Mucosa of descending colon (tissue), 3 donors: ENCODE results near the gene EIF4G1. TPM values are rescaled to one million over a fixed set of nuclear protein-coding genes. Genes with fewer than 3 reads are reported as not detected.
"Not testable (repeated sequence)": the region's sequence is repeated elsewhere in the genome, so short reads cannot be mapped to it uniquely, and the experiment has no call there.

Source experiments
- ATAC-seq: fragments of 200-7000 bp; cut with Tn5 transposase; one replicate; pipeline ENCODE4 v1.9.1; 2020; ENCODE audit warnings: mild to moderate bottlenecking, moderate library complexity
- DNase-seq, 3 donors: peaks; one replicate each; pipeline ENCODE4 v3.0.0-alpha.2; 2020
- H3K36me3 ChIP-seq: fragments of 200-600 bp; one replicate; pipeline ENCODE4 v1.8.0; 2021; ENCODE audit warnings: low read depth, mild to moderate bottlenecking
- H3K4me1 ChIP-seq: fragments of 200-600 bp; one replicate; pipeline ENCODE4 v1.8.0; 2021; ENCODE audit warnings: low read depth, mild to moderate bottlenecking
- H3K4me3 ChIP-seq: fragments of 200-600 bp; one replicate; pipeline ENCODE4 v1.8.0; 2021; ENCODE audit warnings: mild to moderate bottlenecking
- H3K9me3 ChIP-seq: fragments of 200-600 bp; one replicate; pipeline ENCODE4 v1.8.0; 2021; ENCODE audit warnings: mild to moderate bottlenecking
- CTCF ChIP-seq: fragments of 200-600 bp; IDR thresholded peaks from one replicate; pipeline ENCODE4 v1.8.0; 2022; ENCODE audit warnings: antibody characterized with exemption, mild to moderate bottlenecking
- intact Hi-C, 2 donors: fragments of 100-400 bp; cut with DNase I in 1 of 2; cut with micrococcal nuclease in 1 of 2; formaldehyde crosslinking; loops; one replicate each; pipeline versions ENCODE4 v1.11.0 to v1.11.1; 2022; cut with DNase I, micrococcal nuclease
- total RNA-seq, 3 donors: library from RNA; stranded (reverse); fragmentation: NEBNext Ultra II Directional in 2 of 3; extraction: Animal tissue kit (Norgen Biotek cat#: 25700) in 2 of 3; gene quantifications; one replicate each; pipeline versions ENCODE4 v1.2.1 to v1.2.4, GENCODE V29; 2021 to 2023
- donor health status: DM: no; HTN: no; CAD: no; lungs with moderate emphysema.
- donor health status: DM: no; HTN: no; CAD: no.
- donor health status: DM: no; HTN: yes; CAD: no.

EIF4G1 gene
- total RNA-seq, 3 donors from 2014 or later, result 256 to 305 (median 267) TPM

- no peak for TF ChIP-seq CTCF
- DNase-seq (no peak), ATAC-seq (no peak)
- no peak overlapping the region for H3K4me3 ChIP-seq
- H3K9me3 ChIP-seq, result no peaks in the 10 kb centered on the region
- intact Hi-C loops, result no loop called here
- peaks cover 4% of the 10 kb centered on the region for H3K36me3 ChIP-seq
- peaks cover 17% of the 10 kb centered on the region for H3K4me1 ChIP-seq
Measured at GRCh38 chr3:184339001-184339400, 24.6 kb downstream of the EIF4G1 start.

GRCh38 chr3:184339451-184340135, 25.2 kb downstream of the EIF4G1 start:
- ATAC-seq, H3K9me3 ChIP-seq, H3K4me3 ChIP-seq, intact Hi-C loops, H3K36me3 ChIP-seq: not testable (repeated sequence)
- peaks cover 17% of the 10 kb centered on the region for H3K4me1 ChIP-seq
- DNase-seq, result peak in 1 of 3 donors; percentile 2

- no peak overlapping the region for H3K4me3 ChIP-seq
- peaks cover 22% of the 10 kb centered on the region for H3K4me1 ChIP-seq
- no peak for TF ChIP-seq CTCF
- H3K36me3 ChIP-seq, result no peaks in the 10 kb centered on the region
- DNase-seq (peak in 1 of 3 donors; percentile 22), ATAC-seq (no peak)
- intact Hi-C loops, result no loop called here
- no peaks in the 10 kb centered on the region for H3K9me3 ChIP-seq
Measured at GRCh38 chr3:184341925-184342324, 27.5 kb downstream of the EIF4G1 start.

GRCh38 chr3:184343200-184343876, 28.9 kb downstream of the EIF4G1 start:
- peaks cover 11% of the 10 kb centered on the region for H3K4me1 ChIP-seq
- DNase-seq (no peak), ATAC-seq (no peak)
- no peak overlapping the region for H3K4me3 ChIP-seq
- TF ChIP-seq CTCF, result no peak
- intact Hi-C loops, result no loop called here
- H3K9me3 ChIP-seq, result no peaks in the 10 kb centered on the region
- H3K36me3 ChIP-seq, result no peaks in the 10 kb centered on the region

GRCh38 chr3:184344579-184345316, 30.3 kb downstream of the EIF4G1 start:
- DNase-seq (peak in 1 of 3 donors; percentile 33), ATAC-seq (no peak)
- H3K4me1 ChIP-seq, result peaks cover 11% of the 10 kb centered on the region
- intact Hi-C loops, result no loop called here
- no peak overlapping the region for H3K4me3 ChIP-seq
- H3K9me3 ChIP-seq, result no peaks in the 10 kb centered on the region
- H3K36me3 ChIP-seq, result no peaks in the 10 kb centered on the region
- no peak for TF ChIP-seq CTCF
